Suprapubic skin (tissue), 4 donors: ENCODE measurements around the gene EXOC6. TPM values are rescaled to one million over a fixed set of nuclear protein-coding genes. Genes with fewer than 3 reads are reported as not detected.

ENCODE experiments used
- DNase-seq, 2 donors: peaks; one replicate each; pipeline ENCODE4 v3.0.0-alpha.2; 2019; ENCODE audit warnings: low spot score in 2 of 2
- H3K27ac ChIP-seq: fragments of 200-600 bp; sonication (generic); one replicate; pipeline ENCODE4 v1.5.1; 2019
- H3K27me3 ChIP-seq: fragments of 200-600 bp; sonication (generic); one replicate; pipeline ENCODE4 v1.5.1; 2019
- H3K36me3 ChIP-seq: fragments of 200-600 bp; sonication (generic); one replicate; pipeline ENCODE4 v1.5.1; 2019
- H3K4me1 ChIP-seq: fragments of 200-600 bp; sonication (generic); one replicate; pipeline ENCODE4 v1.5.1; 2019
- H3K4me3 ChIP-seq: fragments of 200-600 bp; sonication (generic); one replicate; pipeline ENCODE4 v1.5.1; 2019; ENCODE audit warnings: mild to moderate bottlenecking
- H3K9me3 ChIP-seq: fragments of 200-600 bp; sonication (generic); one replicate; pipeline ENCODE4 v1.5.1; 2019
- CTCF ChIP-seq, 2 donors: fragments of 200-600 bp in 1 of 2; fragments of 450-650 bp in 1 of 2; sonication (generic) in 1 of 2; IDR thresholded peaks; one replicate each; pipeline ENCODE4 v1.5.1; 2016 to 2019; ENCODE audit warnings: antibody characterized with exemption in 2 of 2, mild to moderate bottlenecking in 1 of 2, moderate library complexity in 1 of 2
- EP300 ChIP-seq: sonication (generic); formaldehyde crosslinking; IDR thresholded peaks from one replicate; pipeline ENCODE4 v1.6.1; 2017; ENCODE audit warnings: antibody characterized with exemption
- POLR2A ChIP-seq, 2 donors: fragments of 450-650 bp; IDR thresholded peaks; one replicate each; pipeline ENCODE4 v1.6.1; 2017; ENCODE audit warnings: antibody characterized with exemption in 2 of 2, mild to moderate bottlenecking in 2 of 2, moderate library complexity in 2 of 2
- POLR2AphosphoS5 ChIP-seq, 3 donors: sonication (generic); formaldehyde crosslinking; IDR thresholded peaks; one replicate each; pipeline ENCODE4 v1.6.1; 2017; ENCODE audit warnings: antibody characterized with exemption in 3 of 3
- WGBS: methylation state at CpG from one replicate; pipeline ENCODE4 v1.1.5; 2018; 5-methylcytosine and 5-hydroxymethylcytosine counted together
- total RNA-seq, 4 donors: library from RNA; depleted of rRNA; stranded (reverse); fragments of >200 nt; gene quantifications; one replicate each; pipeline ENCODE4 v1.1.0, GENCODE V29; 2016

The EXOC6 gene
- total RNA-seq, 4 donors from 2014 or later = 5.0 to 9.3 (median 8.3) TPM

- no peak overlapping the region for H3K4me3 ChIP-seq
- H3K36me3 ChIP-seq = no peaks in the 10 kb centered on the region
- no peaks in the 10 kb centered on the region for H3K27me3 ChIP-seq
- peaks cover 8% of the 10 kb centered on the region for H3K4me1 ChIP-seq
- no peak for DNase-seq
- whole genome bisulfite sequencing = 31% methylated on average over 4 of the region's 4 CpGs
- TF ChIP-seq POLR2A (IDR thresholded peaks at IDR 0.05) (no peak), CTCF (IDR thresholded peaks at IDR 0.05) (peak in 1 of 2 donors; percentile 24)
- no peak overlapping the region for H3K27ac ChIP-seq
- H3K9me3 ChIP-seq = no peaks in the 10 kb centered on the region
Observed at GRCh38 chr10:92880233-92880861, 32.0 kb downstream of the EXOC6 start.

- Histone ChIP-seq H3K4me1 (peaks cover 8% of the 10 kb centered on the region), H3K27ac (no peak overlapping the region), H3K36me3 (no peaks in the 10 kb centered on the region), H3K9me3 (no peaks in the 10 kb centered on the region), H3K4me3 (no peak overlapping the region), H3K27me3 (no peaks in the 10 kb centered on the region)
- no peak for TF ChIP-seq POLR2AphosphoS5 (IDR thresholded peaks at IDR 0.05)
- TF ChIP-seq EP300 = no peak
- no peak for TF ChIP-seq CTCF (IDR thresholded peaks at IDR 0.05)
- DNase-seq = no peak
- 68% methylated on average over 2 of the region's 2 CpGs for WGBS
Observed at GRCh38 chr10:92880917-92881316, 32.6 kb downstream of the EXOC6 start.

GRCh38 chr10:92886334-92886961 is 38.1 kb downstream of the EXOC6 start:
- Histone ChIP-seq H3K4me3 (no peak overlapping the region), H3K4me1 (no peaks in the 10 kb centered on the region), H3K27me3 (no peaks in the 10 kb centered on the region), H3K36me3 (no peaks in the 10 kb centered on the region), H3K27ac (no peak overlapping the region), H3K9me3 (no peaks in the 10 kb centered on the region)
- TF ChIP-seq CTCF (IDR thresholded peaks at IDR 0.05) = no peak
- no peak for TF ChIP-seq POLR2A (IDR thresholded peaks at IDR 0.05)
- no peak for TF ChIP-seq POLR2AphosphoS5 (IDR thresholded peaks at IDR 0.05)
- no peak for TF ChIP-seq EP300
- 96% methylated on average over 1 of the region's 1 CpG for WGBS
- DNase-seq = no peak

- Histone ChIP-seq H3K36me3 (no peaks in the 10 kb centered on the region), H3K9me3 (no peaks in the 10 kb centered on the region), H3K27me3 (no peaks in the 10 kb centered on the region), H3K27ac (no peak overlapping the region), H3K4me3 (no peak overlapping the region), H3K4me1 (no peaks in the 10 kb centered on the region)
- TF ChIP-seq POLR2AphosphoS5 (IDR thresholded peaks at IDR 0.05) = no peak
- TF ChIP-seq CTCF (IDR thresholded peaks at IDR 0.05) = no peak
- TF ChIP-seq POLR2A (IDR thresholded peaks at IDR 0.05) = no peak
- TF ChIP-seq EP300 = no peak
- no peak for DNase-seq
Observed at GRCh38 chr10:92890471-92890870, 42.2 kb downstream of the EXOC6 start.

- Histone ChIP-seq H3K36me3 (no peaks in the 10 kb centered on the region), H3K27me3 (no peaks in the 10 kb centered on the region), H3K4me3 (no peak overlapping the region), H3K9me3 (no peaks in the 10 kb centered on the region), H3K27ac (no peak overlapping the region), H3K4me1 (no peaks in the 10 kb centered on the region)
- no peak for DNase-seq
- WGBS = 45% methylated on average over 5 of the region's 5 CpGs
- TF ChIP-seq POLR2AphosphoS5 (IDR thresholded peaks at IDR 0.05) (no peak), POLR2A (IDR thresholded peaks at IDR 0.05) (no peak), CTCF (IDR thresholded peaks at IDR 0.05) (no peak), EP300 (no peak)
Observed at GRCh38 chr10:92891885-92892690, 43.8 kb downstream of the EXOC6 start.
